SK-N-SH (cell line): ENCODE results near the gene REC114. TPM values are rescaled to one million over a fixed set of nuclear protein-coding genes. Genes with fewer than 3 reads are reported as not detected.

Source experiments
- CTCF ChIA-PET: fragments of 300-600, 350-600 bp; formaldehyde crosslinking; extraction: SDS; loops from one replicate; lab custom pipeline; 2021; lab: Yijun Ruan, JAX
- POLR2A ChIA-PET: fragments of 350-600 bp; sonication (Branson Sonifier 250); formaldehyde crosslinking; extraction: SDS; loops from one replicate; lab custom pipeline; 2020; ENCODE audit warnings: antibody characterized with exemption, inconsistent platforms; lab: Yijun Ruan, JAX
- DNase-seq: peaks from one replicate; pipeline ENCODE4 v3.0.0; 2012
- H2AFZ ChIP-seq: fragments of 200-600 bp; sonication (generic); 2 replicates; pipeline ENCODE4 v1.8.1; 2016; ENCODE audit warnings: antibody characterized with exemption, mild to moderate bottlenecking, low read depth
- H3F3A ChIP-seq: fragments of 200-600 bp; sonication (generic); replicated peaks from 2 replicates; pipeline ENCODE3; 2016; ENCODE audit warnings: antibody characterized with exemption, mild to moderate bottlenecking; ENCODE audit not compliant: insufficient read depth
- H3K27ac ChIP-seq, 2 experiments: fragments of 200-500 bp in 1 of 2; fragments of 200-600 bp in 1 of 2; sonication (Bioruptor generic) in 1 of 2; sonication (generic), shearing (Covaris generic) in 1 of 2; 2 replicates each; pipeline versions ENCODE4 v1.5.1 to v1.6.1; 2014 to 2016; ENCODE audit warnings: low read depth in 2 of 2, inconsistent platforms in 1 of 2, low read length in 1 of 2, mild to moderate bottlenecking in 1 of 2, mixed read lengths in 1 of 2
- H3K27me3 ChIP-seq: fragments of 200-600 bp; sonication (generic), shearing (Covaris generic); 2 replicates; pipeline ENCODE4 v1.6.1; 2016; ENCODE audit warnings: mixed run types; ENCODE audit not compliant: insufficient read depth
- H3K36me3 ChIP-seq, 2 experiments: fragments of 200-500 bp in 1 of 2; fragments of 200-600 bp in 1 of 2; sonication (Bioruptor generic) in 1 of 2; sonication (generic) in 1 of 2; replicated peaks in 1 of 2; 2 replicates each; pipeline versions ENCODE3 to v1.5.1; 2014 to 2016; ENCODE audit warnings: low read length in 1 of 2, mild to moderate bottlenecking in 1 of 2; ENCODE audit not compliant: insufficient read depth in 2 of 2, control insufficient read depth in 1 of 2
- H3K4me1 ChIP-seq, 2 experiments: fragments of 200-500 bp in 1 of 2; fragments of 200-600 bp in 1 of 2; sonication (Bioruptor generic) in 1 of 2; sonication (generic), shearing (Covaris generic) in 1 of 2; 2 replicates each; pipeline versions ENCODE4 v1.5.1 to v1.6.1; 2014 to 2016; ENCODE audit warnings: low read depth in 1 of 2, low read length in 1 of 2, mixed run types in 1 of 2; ENCODE audit not compliant: insufficient read depth in 2 of 2, control insufficient read depth in 1 of 2
- H3K4me2 ChIP-seq: fragments of 200-600 bp; sonication (generic), shearing (Covaris generic); 2 replicates; pipeline ENCODE4 v1.6.1; 2017; ENCODE audit warnings: mixed run types
- H3K4me3 ChIP-seq, 2 experiments: fragments of 200-500 bp in 1 of 2; fragments of 200-600 bp in 1 of 2; sonication (Bioruptor generic) in 1 of 2; sonication (generic), shearing (Covaris generic) in 1 of 2; 2 replicates each; pipeline versions ENCODE4 v1.5.1 to v1.8.1; 2014 to 2016; ENCODE audit warnings: low read depth in 2 of 2, inconsistent platforms in 1 of 2, low read length in 1 of 2, mild to moderate bottlenecking in 1 of 2, mixed read lengths in 1 of 2, moderate library complexity in 1 of 2
- H3K79me2 ChIP-seq: fragments of 200-600 bp; sonication (generic); 2 replicates; pipeline ENCODE4 v1.8.1; 2017; ENCODE audit warnings: mild to moderate bottlenecking; ENCODE audit not compliant: insufficient read depth
- H3K9ac ChIP-seq: fragments of 200-600 bp; sonication (generic); 2 replicates; pipeline ENCODE4 v1.6.1; 2017; ENCODE audit warnings: mixed run types
- H3K9me2 ChIP-seq: fragments of 200-600 bp; sonication (generic); 2 replicates; pipeline ENCODE4 v1.6.1; 2017; ENCODE audit warnings: mixed run types
- H3K9me3 ChIP-seq: fragments of 200-600 bp; sonication (generic); 2 replicates; pipeline ENCODE4 v1.6.1; 2017; ENCODE audit warnings: mixed run types, mild to moderate bottlenecking, moderate library complexity
- H4K20me1 ChIP-seq: fragments of 200-600 bp; sonication (generic); 2 replicates; pipeline ENCODE4 v1.6.1; 2017; ENCODE audit warnings: mild to moderate bottlenecking, mixed run types; ENCODE audit not compliant: insufficient read depth
- CHD2 ChIP-seq: fragments of 150-350 bp; IDR thresholded peaks from 2 replicates; pipeline ENCODE4 v1.6.1; 2018; ENCODE audit warnings: low read length; ENCODE audit not compliant: partially characterized antibody
- ELF1 ChIP-seq: IDR thresholded peaks from 2 replicates; pipeline ENCODE4 v1.4.0; 2012
- GABPA ChIP-seq: IDR thresholded peaks from 2 replicates; pipeline ENCODE4 v1.4.0; 2012; ENCODE audit warnings: low read depth, mild to moderate bottlenecking
- JUND ChIP-seq: IDR thresholded peaks from 2 replicates; pipeline ENCODE4 v1.4.0; 2012
- PBX3 ChIP-seq: IDR thresholded peaks from 2 replicates; pipeline ENCODE4; 2012
- POLR2AphosphoS5 ChIP-seq: IDR thresholded peaks from 2 replicates; pipeline ENCODE4 v1.6.1; 2012; ENCODE audit warnings: low read depth, low read length
- RXRA ChIP-seq: IDR thresholded peaks from 2 replicates; pipeline ENCODE4 v1.4.0; 2012; ENCODE audit warnings: low read depth, mild to moderate bottlenecking, borderline replicate concordance
- USF1 ChIP-seq: IDR thresholded peaks from 2 replicates; pipeline ENCODE4 v1.4.0; 2012; ENCODE audit warnings: low read depth, borderline replicate concordance
- WGBS: methylation state at CpG from one replicate; pipeline ENCODE4 v1.1.6; 2017; ENCODE audit warnings: low lambda C conversion rate; 5-methylcytosine and 5-hydroxymethylcytosine counted together
- polyA plus RNA-seq, 3 experiments: library from polyadenylated mRNA; depleted of rRNA; stranded (reverse); fragments of >200 nt; gene quantifications; 2 replicates each; pipeline ENCODE4 v1.2.3, GENCODE V29; 2012

Gene REC114
- polyA plus RNA-seq, 1 of the 3 experiments (the other 2 are of a cell fraction): not detected

DNA sequence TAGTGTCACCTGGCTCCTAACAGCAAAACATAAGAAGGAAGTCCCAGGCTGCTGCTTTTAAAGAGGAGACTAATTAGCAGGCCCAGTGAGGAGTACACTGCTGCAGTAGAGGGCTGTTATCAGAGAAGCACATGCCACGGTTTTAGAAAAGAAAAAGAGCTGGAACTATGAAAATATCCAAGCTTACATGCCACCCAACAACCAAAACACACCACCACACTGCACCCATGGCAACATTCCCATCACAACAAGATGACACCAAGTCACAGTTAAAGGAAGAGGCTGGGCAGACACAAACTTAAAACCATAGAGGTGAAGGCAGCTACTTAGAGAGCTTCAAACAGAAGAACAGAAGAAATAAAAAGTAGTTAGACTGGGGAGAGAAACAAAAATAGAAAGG, 153.2 kb downstream of the REC114 start:
- Histone ChIP-seq H3K79me2 (peaks cover 97% of the 10 kb centered on the region), H3K4me3 (no peak overlapping the region), H3K9me3 (no peaks in the 10 kb centered on the region), H3F3A (peaks cover 9% of the 10 kb centered on the region), H3K4me2 (no peak overlapping the region), H4K20me1 (peaks cover 90% of the 10 kb centered on the region), H3K9me2 (no peaks in the 10 kb centered on the region), H2AFZ (no peak overlapping the region), H3K27ac (no peak overlapping the region), H3K9ac (no peak overlapping the region), H3K4me1 (peaks cover 20 to 27% of the 10 kb centered on the region in 2 experiments), H3K27me3 (no peaks in the 10 kb centered on the region), H3K36me3 (peaks cover 6 to 12% of the 10 kb centered on the region in 2 experiments)
- WGBS: 81% methylated on average over 1 of the region's 1 CpG
- no peak for DNase-seq
- no peak for TF ChIP-seq CHD2
- CTCF ChIA-PET: interaction anchor here (1.1 to 2.2 kb wide), 6 partner anchors 10 to 104 kb away, joined by 3 to 11 read pairs (median 6); no protein-coding TSS in a partner anchor
- POLR2A ChIA-PET: interaction anchor here (0.6 kb wide), 1 partner anchor 1999 kb away, joined by 3 read pairs; no protein-coding TSS in a partner anchor

GRCh38 chr15:73597036-73597638, 154.2 kb downstream of the REC114 start:
- CTCF ChIA-PET: interaction anchor here (1.4 to 2.2 kb wide), 3 partner anchors 11 to 39 kb away, joined by 5 to 11 read pairs (median 6); no protein-coding TSS in a partner anchor
- peaks cover 29 to 32% of the 10 kb centered on the region in 2 experiments for H3K4me1 ChIP-seq
- POLR2A ChIA-PET: no interaction called here
- peaks cover 4 to 6% of the 10 kb centered on the region in 2 experiments for H3K36me3 ChIP-seq
- WGBS: 93% methylated on average over 17 of the region's 21 CpGs
- H3K4me3 ChIP-seq: no peak overlapping the region
- no peak overlapping the region for H3K27ac ChIP-seq
- H4K20me1 ChIP-seq: peaks cover 90% of the 10 kb centered on the region
- H3K9ac ChIP-seq: no peak overlapping the region
- peaks cover 16% of the 10 kb centered on the region for H3F3A ChIP-seq
- no peaks in the 10 kb centered on the region for H3K27me3 ChIP-seq
- no peak for DNase-seq
- H3K4me2 ChIP-seq: no peak overlapping the region
- TF ChIP-seq GABPA (no peak), PBX3 (no peak), USF1 (no peak), JUND (no peak), CHD2 (no peak), POLR2AphosphoS5 (no peak), ELF1 (no peak), RXRA (no peak)
- TF ChIP-seq, all 33 proteins: peak for 0
- Histone ChIP-seq H3K79me2 (peaks cover 98% of the 10 kb centered on the region), H2AFZ (no peak overlapping the region), H3K9me3 (no peaks in the 10 kb centered on the region), H3K9me2 (no peaks in the 10 kb centered on the region)
